ENCODE measurements around the gene ANKRD26. TPM values are rescaled to one million over a fixed set of nuclear protein-coding genes. Genes with fewer than 3 reads are reported as not detected.

The ANKRD26 gene
- total and polyA plus RNA-seq, 2 of the 13 experiments (the other 11 are each of a cell fraction or from before 2014, with no cell fraction given), result 1.5 to 9.6 TPM

DNA sequence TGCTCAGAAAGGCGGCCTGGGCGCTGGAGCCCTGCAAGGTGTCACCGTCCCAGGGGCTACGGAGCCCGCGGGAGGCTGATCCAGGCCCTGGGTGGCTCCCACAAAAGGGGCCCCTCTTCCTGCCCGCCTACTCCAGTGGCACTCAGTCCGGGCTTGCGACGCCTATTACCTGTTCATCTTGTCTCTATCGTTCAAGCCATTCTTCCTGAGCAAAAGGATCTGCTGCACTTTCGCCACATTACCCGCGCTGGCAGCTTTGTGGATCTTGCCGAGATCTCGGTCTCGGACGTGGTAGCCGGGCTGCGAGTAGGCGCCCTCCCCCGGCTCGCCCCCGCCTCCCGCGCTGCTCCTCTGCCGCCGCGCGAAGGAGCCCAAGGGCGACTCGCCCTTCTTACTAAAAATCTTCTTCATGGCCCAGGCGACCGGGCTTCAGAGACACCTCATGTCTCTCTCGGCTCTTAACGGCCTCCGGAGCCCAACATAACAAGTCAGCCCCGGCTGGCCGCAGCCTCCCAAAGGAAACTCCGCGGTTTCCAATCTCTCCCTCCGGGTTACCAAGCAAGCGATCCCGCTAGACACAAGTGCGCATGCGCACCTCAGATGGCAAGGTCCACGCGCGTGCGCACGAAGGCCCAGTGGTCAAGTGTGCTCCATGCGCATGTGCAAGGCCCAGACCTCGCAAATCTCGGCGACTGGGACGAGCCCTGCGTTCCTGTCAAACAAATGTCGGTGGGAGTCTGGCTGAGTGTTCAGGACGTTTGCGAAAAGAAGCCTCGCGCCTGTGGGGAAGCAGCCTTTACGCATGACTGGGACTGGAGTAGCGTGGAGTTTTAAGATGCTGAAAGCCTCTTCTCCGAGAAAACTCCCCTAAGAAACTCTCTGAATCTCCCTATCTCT, at the start of gene ANKRD26 (continued):
- TF ChIP-seq, protein P1, sequence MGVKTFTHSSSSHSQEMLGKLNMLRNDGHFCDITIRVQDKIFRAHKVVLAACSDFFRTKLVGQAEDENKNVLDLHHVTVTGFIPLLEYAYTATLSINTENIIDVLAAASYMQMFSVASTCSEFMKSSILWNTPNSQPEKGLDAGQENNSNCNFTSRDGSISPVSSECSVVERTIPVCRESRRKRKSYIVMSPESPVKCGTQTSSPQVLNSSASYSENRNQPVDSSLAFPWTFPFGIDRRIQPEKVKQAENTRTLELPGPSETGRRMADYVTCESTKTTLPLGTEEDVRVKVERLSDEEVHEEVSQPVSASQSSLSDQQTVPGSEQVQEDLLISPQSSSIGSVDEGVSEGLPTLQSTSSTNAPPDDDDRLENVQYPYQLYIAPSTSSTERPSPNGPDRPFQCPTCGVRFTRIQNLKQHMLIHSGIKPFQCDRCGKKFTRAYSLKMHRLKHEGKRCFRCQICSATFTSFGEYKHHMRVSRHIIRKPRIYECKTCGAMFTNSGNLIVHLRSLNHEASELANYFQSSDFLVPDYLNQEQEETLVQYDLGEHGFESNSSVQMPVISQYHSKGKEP (CRISPR knock-in tag; IDR thresholded peaks at IDR 0.05), result peak; percentile 63; the same call in 1 of the 2 replicates
- TF ChIP-seq SP1 (IDR thresholded peaks at IDR 0.05), result no peak
- TF ChIP-seq SP1 (CRISPR knock-in tag; IDR thresholded peaks at IDR 0.05), result no peak
- TF ChIP-seq, protein P2, sequence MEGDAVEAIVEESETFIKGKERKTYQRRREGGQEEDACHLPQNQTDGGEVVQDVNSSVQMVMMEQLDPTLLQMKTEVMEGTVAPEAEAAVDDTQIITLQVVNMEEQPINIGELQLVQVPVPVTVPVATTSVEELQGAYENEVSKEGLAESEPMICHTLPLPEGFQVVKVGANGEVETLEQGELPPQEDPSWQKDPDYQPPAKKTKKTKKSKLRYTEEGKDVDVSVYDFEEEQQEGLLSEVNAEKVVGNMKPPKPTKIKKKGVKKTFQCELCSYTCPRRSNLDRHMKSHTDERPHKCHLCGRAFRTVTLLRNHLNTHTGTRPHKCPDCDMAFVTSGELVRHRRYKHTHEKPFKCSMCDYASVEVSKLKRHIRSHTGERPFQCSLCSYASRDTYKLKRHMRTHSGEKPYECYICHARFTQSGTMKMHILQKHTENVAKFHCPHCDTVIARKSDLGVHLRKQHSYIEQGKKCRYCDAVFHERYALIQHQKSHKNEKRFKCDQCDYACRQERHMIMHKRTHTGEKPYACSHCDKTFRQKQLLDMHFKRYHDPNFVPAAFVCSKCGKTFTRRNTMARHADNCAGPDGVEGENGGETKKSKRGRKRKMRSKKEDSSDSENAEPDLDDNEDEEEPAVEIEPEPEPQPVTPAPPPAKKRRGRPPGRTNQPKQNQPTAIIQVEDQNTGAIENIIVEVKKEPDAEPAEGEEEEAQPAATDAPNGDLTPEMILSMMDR (CRISPR knock-in tag; IDR thresholded peaks at IDR 0.05), result peak; percentile 23; the same call in 1 of the 2 replicates
- no peak for TF ChIP-seq JUN (CRISPR knock-in tag; IDR thresholded peaks at IDR 0.05)
- TF ChIP-seq KMT2B (CRISPR knock-in tag; IDR thresholded peaks at IDR 0.05), result peak; percentile 71; the same call in 1 of the 2 replicates
- peak; percentile 81; the same call in 1 of the 2 replicates for TF ChIP-seq MAZ (IDR thresholded peaks at IDR 0.05; ENCODE audit: borderline replicate concordance, low read depth, low read length)
- peak; percentile 62 for TF ChIP-seq MAZ (CRISPR knock-in tag; IDR thresholded peaks at IDR 0.05; ENCODE audit: low read depth)
- TF ChIP-seq, protein P3, sequence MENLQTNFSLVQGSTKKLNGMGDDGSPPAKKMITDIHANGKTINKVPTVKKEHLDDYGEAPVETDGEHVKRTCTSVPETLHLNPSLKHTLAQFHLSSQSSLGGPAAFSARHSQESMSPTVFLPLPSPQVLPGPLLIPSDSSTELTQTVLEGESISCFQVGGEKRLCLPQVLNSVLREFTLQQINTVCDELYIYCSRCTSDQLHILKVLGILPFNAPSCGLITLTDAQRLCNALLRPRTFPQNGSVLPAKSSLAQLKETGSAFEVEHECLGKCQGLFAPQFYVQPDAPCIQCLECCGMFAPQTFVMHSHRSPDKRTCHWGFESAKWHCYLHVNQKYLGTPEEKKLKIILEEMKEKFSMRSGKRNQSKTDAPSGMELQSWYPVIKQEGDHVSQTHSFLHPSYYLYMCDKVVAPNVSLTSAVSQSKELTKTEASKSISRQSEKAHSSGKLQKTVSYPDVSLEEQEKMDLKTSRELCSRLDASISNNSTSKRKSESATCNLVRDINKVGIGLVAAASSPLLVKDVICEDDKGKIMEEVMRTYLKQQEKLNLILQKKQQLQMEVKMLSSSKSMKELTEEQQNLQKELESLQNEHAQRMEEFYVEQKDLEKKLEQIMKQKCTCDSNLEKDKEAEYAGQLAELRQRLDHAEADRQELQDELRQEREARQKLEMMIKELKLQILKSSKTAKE (CRISPR knock-in tag; IDR thresholded peaks at IDR 0.05; ENCODE audit: borderline replicate concordance), result no peak
- TF ChIP-seq ZNF549 (CRISPR knock-in tag; IDR thresholded peaks at IDR 0.05), result no peak
- TF ChIP-seq XBP1 (CRISPR knock-in tag; IDR thresholded peaks at IDR 0.05), result no peak
- TF ChIP-seq, protein P4, sequence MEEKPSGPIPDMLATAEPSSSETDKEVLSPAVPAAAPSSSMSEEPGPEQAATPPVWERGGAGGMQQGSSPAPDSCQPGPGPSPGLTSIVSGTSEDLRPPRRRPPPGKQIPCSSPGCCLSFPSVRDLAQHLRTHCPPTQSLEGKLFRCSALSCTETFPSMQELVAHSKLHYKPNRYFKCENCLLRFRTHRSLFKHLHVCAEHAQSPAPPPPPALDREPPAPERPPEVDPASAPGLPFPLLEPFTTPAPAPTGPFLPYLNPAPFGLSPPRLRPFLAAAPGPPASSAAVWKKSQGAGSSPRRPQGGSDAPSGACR (CRISPR knock-in tag; IDR thresholded peaks at IDR 0.05), result no peak; the same call in 1 of the 2 replicates
- no peak; the same call in 1 of the 2 replicates for TF ChIP-seq ZNF124 (CRISPR knock-in tag; IDR thresholded peaks at IDR 0.05)
- TF ChIP-seq PAWR (CRISPR knock-in tag; IDR thresholded peaks at IDR 0.05; ENCODE audit: borderline replicate concordance), result no peak
- TF ChIP-seq ZNF329 (CRISPR knock-in tag; IDR thresholded peaks at IDR 0.05; ENCODE audit: low read depth), result no peak
- TF ChIP-seq, protein P5, sequence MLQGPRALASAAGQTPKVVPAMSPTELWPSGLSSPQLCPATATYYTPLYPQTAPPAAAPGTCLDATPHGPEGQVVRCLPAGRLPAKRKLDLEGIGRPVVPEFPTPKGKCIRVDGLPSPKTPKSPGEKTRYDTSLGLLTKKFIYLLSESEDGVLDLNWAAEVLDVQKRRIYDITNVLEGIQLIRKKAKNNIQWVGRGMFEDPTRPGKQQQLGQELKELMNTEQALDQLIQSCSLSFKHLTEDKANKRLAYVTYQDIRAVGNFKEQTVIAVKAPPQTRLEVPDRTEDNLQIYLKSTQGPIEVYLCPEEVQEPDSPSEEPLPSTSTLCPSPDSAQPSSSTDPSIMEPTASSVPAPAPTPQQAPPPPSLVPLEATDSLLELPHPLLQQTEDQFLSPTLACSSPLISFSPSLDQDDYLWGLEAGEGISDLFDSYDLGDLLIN (CRISPR knock-in tag; IDR thresholded peaks at IDR 0.05; ENCODE audit: borderline replicate concordance), result peak; percentile 61; the same call in 1 of the 2 replicates
- peak; percentile 70; the same call in 1 of the 2 replicates for TF ChIP-seq KLF6 (CRISPR knock-in tag; IDR thresholded peaks at IDR 0.05)
- no peak for TF ChIP-seq CC2D1A (CRISPR knock-in tag; IDR thresholded peaks at IDR 0.05)
- peak; percentile 91 for TF ChIP-seq ZNF501 (CRISPR knock-in tag; IDR thresholded peaks at IDR 0.05)
